ENCODE results near the gene NPHP3.

GRCh38 chr3:132694991-132695390, 27.2 kb downstream of the NPHP3 start:
- TF ChIP-seq SP1 (IDR thresholded peaks at IDR 0.05) (no peak), YY1 (IDR thresholded peaks at IDR 0.05) (no peak), REST (IDR thresholded peaks at IDR 0.05) (no peak), RAD21 (IDR thresholded peaks at IDR 0.05) (no peak), TAF1 (conservative IDR thresholded peaks at IDR 0.05) (no peak), JUND (IDR thresholded peaks at IDR 0.05) (no peak), GABPA (IDR thresholded peaks at IDR 0.05 in 1 of 2, conservative IDR thresholded peaks at IDR 0.05 in 1 of 2) (no peak), NR2F2 (IDR thresholded peaks at IDR 0.05) (no peak), EGR1 (IDR thresholded peaks at IDR 0.05; ENCODE audit: low read depth in 2 of 2) (no peak)
- TF ChIP-seq, protein P1, sequence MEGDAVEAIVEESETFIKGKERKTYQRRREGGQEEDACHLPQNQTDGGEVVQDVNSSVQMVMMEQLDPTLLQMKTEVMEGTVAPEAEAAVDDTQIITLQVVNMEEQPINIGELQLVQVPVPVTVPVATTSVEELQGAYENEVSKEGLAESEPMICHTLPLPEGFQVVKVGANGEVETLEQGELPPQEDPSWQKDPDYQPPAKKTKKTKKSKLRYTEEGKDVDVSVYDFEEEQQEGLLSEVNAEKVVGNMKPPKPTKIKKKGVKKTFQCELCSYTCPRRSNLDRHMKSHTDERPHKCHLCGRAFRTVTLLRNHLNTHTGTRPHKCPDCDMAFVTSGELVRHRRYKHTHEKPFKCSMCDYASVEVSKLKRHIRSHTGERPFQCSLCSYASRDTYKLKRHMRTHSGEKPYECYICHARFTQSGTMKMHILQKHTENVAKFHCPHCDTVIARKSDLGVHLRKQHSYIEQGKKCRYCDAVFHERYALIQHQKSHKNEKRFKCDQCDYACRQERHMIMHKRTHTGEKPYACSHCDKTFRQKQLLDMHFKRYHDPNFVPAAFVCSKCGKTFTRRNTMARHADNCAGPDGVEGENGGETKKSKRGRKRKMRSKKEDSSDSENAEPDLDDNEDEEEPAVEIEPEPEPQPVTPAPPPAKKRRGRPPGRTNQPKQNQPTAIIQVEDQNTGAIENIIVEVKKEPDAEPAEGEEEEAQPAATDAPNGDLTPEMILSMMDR (IDR thresholded peaks at IDR 0.05; ENCODE audit: low read depth, low read length, missing input control): no peak
- TF ChIP-seq, protein P2, sequence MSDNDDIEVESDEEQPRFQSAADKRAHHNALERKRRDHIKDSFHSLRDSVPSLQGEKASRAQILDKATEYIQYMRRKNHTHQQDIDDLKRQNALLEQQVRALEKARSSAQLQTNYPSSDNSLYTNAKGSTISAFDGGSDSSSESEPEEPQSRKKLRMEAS (IDR thresholded peaks at IDR 0.05): no peak
- TF ChIP-seq, protein P3, sequence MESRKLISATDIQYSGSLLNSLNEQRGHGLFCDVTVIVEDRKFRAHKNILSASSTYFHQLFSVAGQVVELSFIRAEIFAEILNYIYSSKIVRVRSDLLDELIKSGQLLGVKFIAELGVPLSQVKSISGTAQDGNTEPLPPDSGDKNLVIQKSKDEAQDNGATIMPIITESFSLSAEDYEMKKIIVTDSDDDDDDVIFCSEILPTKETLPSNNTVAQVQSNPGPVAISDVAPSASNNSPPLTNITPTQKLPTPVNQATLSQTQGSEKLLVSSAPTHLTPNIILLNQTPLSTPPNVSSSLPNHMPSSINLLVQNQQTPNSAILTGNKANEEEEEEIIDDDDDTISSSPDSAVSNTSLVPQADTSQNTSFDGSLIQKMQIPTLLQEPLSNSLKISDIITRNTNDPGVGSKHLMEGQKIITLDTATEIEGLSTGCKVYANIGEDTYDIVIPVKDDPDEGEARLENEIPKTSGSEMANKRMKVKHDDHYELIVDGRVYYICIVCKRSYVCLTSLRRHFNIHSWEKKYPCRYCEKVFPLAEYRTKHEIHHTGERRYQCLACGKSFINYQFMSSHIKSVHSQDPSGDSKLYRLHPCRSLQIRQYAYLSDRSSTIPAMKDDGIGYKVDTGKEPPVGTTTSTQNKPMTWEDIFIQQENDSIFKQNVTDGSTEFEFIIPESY (IDR thresholded peaks at IDR 0.05): no peak
- TF ChIP-seq, protein P4, sequence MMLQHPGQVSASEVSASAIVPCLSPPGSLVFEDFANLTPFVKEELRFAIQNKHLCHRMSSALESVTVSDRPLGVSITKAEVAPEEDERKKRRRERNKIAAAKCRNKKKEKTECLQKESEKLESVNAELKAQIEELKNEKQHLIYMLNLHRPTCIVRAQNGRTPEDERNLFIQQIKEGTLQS (IDR thresholded peaks at IDR 0.05): no peak

Data from liver (tissue), 3 donors.